Measurements from ENCODE around the gene CASKIN1.

CASKIN1 gene

GRCh38 chr16:2174396-2175131, 21.8 kb downstream of the CASKIN1 start:
- DNase-seq (ENCODE audit: low read depth in 2 of 2): no peak

- DNase-seq (ENCODE audit: low read depth in 2 of 2): no peak
Measured at GRCh38 chr16:2173916-2174315, 22.5 kb downstream of the CASKIN1 start.

GRCh38 chr16:2173366-2173765, 23.0 kb downstream of the CASKIN1 start:
- no peak for DNase-seq (ENCODE audit: low read depth in 2 of 2)

- no peak for DNase-seq (ENCODE audit: low read depth in 2 of 2)
Measured at GRCh38 chr16:2172688-2173335, 23.6 kb downstream of the CASKIN1 start.

- DNase-seq (ENCODE audit: low read depth in 2 of 2): no peak
Measured at GRCh38 chr16:2171601-2172178, 24.7 kb downstream of the CASKIN1 start.

GRCh38 chr16:2170587-2171435, 25.6 kb downstream of the CASKIN1 start:
- DNase-seq (ENCODE audit: low read depth in 2 of 2): no peak

- no peak for DNase-seq (ENCODE audit: low read depth in 2 of 2)
Measured at GRCh38 chr16:2170080-2170479, 26.3 kb downstream of the CASKIN1 start.

DNA sequence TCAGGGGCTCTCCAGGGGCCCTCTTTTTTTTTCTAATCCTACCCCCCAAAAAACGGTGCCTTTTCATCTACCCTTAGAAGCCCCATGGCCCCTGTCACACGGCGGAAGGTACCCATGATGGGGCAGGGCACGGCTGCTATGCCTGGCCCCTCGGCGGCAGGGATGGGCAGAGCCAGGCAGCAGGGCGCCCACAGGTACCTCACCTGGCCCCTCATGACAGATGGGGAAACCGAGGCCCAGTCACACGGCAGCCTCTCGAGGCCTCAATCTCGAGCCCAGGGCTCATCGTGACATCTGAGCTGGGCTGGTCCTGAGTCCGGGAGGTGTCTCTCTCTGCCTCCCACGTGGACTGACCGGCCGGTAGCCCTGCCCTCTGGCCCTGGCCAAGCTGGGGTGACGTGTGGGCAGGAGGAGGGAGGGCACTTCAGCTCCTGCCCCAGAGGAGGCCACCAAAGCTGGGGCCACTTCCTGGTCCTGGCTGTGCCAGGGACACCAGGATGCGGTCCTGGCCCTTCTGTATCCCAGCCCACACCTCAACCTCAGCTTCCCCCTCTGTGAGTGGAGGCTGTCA, 29.3 kb downstream of the CASKIN1 start:
- DNase-seq (ENCODE audit: low read depth in 2 of 2): no peak

DNA sequence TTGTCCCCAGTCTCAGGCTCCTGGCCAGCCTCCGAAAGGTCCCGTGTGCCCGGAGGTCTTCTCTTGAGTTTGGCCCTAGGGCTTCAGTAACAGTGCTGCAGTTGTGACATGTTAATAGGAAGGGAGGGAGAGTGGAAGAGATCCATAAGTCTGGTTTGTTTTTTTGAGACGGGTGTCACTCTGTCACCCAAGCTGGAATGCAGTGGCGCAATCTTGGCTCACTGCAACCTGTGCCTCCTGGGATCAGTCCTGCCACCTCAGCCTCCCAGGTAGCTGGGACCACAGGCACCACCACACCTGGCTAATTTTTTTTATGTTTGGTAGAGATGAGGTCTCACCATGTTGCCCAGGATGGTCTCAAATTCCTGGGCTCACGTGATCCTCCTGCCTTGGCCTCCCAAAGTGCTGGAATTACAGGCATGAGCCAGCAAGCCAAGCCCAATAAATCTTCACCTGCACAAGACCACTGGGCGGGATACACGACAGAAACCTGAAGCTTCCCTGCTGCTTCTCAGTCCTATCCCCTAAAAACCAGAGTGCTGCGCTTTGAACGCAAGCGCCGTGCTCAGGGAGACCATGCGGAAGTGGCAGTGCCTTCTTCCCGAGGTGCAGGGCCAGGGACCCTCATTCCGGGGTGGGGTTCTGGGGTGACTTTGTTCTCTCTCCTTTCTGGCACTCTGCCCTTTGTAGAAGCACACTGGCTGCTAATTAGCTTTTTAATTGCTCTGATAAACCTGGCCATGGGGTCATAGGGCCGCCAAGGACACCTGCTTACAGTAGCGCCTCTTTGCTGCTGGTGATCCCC, 29.9 kb downstream of the CASKIN1 start:
- no peak for DNase-seq (ENCODE audit: low read depth in 2 of 2)

- no peak for DNase-seq (ENCODE audit: low read depth in 2 of 2)
Measured at GRCh38 chr16:2165861-2166260, 30.5 kb downstream of the CASKIN1 start.

DNA sequence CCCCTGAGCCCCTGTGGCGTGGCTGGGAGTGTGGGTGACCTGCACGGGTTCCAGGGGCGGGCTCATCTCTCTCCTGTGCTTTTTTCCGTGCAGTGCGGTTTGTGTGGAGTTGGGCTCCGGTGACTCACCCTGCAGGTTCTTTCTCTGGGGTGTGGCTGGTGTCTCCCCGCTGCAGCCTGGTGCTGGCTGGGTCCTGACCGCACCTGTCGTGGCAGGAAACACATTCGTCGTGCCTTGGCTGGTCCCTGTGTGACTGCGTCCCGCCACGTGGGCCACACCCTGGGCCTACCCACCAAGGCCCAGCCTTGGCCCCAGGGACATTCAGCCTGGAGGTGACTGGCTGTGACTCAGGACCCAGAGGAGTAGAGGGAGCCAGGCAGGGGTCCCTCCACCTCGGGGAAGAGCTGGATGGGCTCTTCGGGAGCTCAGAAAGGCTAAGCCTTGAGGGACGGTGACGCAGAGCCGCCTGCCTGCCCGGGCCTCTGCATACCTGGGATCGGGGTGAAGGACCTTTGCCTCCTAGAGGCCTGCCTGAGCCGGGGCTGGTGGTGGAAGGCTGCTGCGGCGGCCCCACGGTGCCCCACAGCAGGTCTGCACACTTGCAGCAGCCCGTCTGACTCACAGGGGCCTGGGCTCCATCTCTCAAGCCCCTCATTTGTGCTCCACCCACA, 33.1 kb downstream of the CASKIN1 start:
- DNase-seq (ENCODE audit: low read depth in 2 of 2): no peak

DNA sequence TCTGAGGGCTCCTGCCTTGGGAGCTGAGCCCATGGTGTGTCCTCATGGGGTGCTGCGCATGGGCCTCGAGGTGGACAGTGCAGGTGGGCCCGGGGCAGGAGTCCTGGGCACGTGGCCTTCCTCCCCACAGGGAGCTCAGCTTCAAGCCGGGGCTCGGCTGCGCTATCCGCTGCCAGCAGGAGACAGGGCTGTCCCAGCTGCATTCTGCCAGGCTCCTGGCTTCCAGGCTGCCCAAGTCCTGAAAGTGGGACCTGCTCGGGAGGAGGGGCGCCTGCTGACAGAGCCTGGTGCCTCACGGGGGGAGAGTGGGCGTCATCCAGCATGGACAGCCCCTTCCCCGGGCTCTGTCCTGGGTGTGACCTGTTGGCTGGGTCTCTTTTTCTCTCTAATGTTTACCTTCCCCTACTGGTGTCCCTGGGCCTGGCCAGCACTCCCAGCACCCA, 33.7 kb downstream of the CASKIN1 start:
- DNase-seq (ENCODE audit: low read depth in 2 of 2): no peak

DNA sequence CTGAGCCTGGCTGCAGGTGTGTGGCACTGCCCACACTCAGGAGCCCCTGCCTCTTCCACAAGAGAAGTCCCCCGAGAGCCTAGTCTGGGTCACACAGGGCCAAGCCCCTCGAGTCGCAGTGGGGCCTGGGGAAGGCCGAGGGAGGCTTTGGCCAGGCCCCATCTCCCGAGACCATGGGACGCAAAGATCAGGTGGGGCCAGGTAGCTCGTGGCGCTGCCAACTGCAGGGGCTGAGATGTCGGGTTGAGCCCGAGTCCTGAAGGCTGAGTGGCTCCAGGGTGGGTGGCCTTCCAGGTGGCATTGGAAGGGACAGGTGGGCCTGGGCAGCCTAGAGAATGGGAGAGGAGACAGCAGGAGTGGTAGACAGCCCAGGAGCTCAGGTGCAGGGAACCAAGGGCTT, 34.5 kb downstream of the CASKIN1 start:
- no peak for DNase-seq (ENCODE audit: low read depth in 2 of 2)

DNA sequence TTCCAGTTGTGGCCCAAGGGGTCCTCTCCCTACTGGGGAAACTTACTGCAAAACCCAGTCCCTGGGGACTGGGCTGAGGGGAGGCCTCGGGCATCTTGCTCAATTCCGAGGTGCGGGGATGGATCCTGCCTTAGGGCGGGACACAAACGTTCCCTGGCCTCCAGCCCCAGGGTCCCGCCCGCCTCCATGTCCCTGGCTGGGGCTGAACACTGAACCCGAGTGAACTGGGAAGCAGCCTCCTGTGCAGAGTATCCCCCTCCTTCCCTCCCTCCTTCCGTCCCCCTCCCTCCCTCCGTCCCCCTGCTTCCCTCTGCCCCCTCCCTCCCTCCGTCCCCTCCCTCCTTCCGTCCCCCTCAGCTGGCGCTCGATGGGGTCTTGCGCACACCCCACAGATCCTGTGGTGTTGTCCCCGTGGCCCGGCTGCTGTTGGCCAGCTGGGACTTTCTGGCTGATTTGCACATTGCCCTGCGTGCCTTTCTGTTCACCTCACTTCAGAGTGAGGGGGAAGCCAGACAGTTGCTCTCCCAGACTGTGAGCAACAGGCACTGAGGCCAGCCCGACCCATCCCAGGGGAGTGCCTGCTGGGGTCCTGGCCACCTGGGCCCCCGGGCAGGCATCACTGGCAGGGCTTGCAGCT, 35.4 kb downstream of the CASKIN1 start:
- no peak for DNase-seq (ENCODE audit: low read depth in 2 of 2)

- no peak for DNase-seq (ENCODE audit: low read depth in 2 of 2)
Measured at GRCh38 chr16:2159175-2159838, 37.1 kb downstream of the CASKIN1 start.

GRCh38 chr16:2158262-2158638, 38.2 kb downstream of the CASKIN1 start:
- no peak for DNase-seq (ENCODE audit: low read depth in 2 of 2)

- no peak for DNase-seq (ENCODE audit: low read depth in 2 of 2)
Measured at GRCh38 chr16:2157480-2158261, 38.7 kb downstream of the CASKIN1 start.

DNA sequence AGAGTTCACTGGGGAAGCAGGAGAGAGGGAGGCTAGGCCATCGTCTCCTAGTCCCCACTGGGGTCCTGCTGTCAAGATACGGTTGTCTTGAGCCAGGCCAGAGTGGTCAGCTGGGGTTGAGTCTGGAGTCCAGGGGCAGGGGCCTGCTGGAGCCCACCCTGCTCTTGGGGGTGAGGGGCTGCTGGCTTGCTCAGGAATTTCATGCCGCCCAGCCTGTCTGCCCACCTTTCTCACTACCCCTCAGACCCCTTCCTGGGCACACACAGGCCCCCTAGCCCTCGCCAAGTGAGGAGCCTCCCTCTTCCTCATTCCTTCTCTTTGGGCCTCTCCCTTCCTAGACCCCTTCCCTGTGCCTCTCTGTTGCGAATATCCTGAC, 39.6 kb downstream of the CASKIN1 start:
- no peak for DNase-seq (ENCODE audit: low read depth in 2 of 2)
